ENCODE data around the gene ZFTA. TPM values are rescaled to one million over a fixed set of nuclear protein-coding genes. Genes with fewer than 3 reads are reported as not detected.

Gene ZFTA
- polyA plus RNA-seq, 1 donor (not counting 4 experiments of a cell fraction or from before 2014, with no cell fraction given) = 4.6 TPM

- Histone ChIP-seq H3K27me3 (ENCODE audit: control insufficient read depth, extremely low read depth, insufficient read depth, low read length) (no peaks in the 10 kb centered on the region), H3K4me1 (ENCODE audit: control insufficient read depth, extremely low read depth, insufficient read depth, low read length) (no peaks in the 10 kb centered on the region), H3K27ac (ENCODE audit: control insufficient read depth, insufficient read depth, low read length) (no peak overlapping the region), H3K4me2 (ENCODE audit: control insufficient read depth, extremely low read depth, insufficient read depth, low read depth, low read length) (no peak overlapping the region), H3K9me1 (ENCODE audit: control insufficient read depth, extremely low read depth, insufficient read depth, low read length) (no peaks in the 10 kb centered on the region), H3K79me2 (ENCODE audit: control insufficient read depth, insufficient read depth, low read length) (no peaks in the 10 kb centered on the region), H3K9me3 (ENCODE audit: control insufficient read depth, low read depth, low read length) (no peaks in the 10 kb centered on the region), H3K36me3 (ENCODE audit: control insufficient read depth in 2 of 2, extremely low read depth in 1 of 2, insufficient read depth in 2 of 2, low read length in 2 of 2) (no peaks in the 10 kb centered on the region), H3K9ac (ENCODE audit: control insufficient read depth, extremely low read depth, insufficient read depth, low read length) (no peak overlapping the region), H4K20me1 (ENCODE audit: control insufficient read depth, extremely low read depth, insufficient read depth, low read length) (no peaks in the 10 kb centered on the region), H2AFZ (ENCODE audit: control insufficient read depth, low read length) (peak overlapping the region; percentile 10), H3K4me3 (ENCODE audit: control insufficient read depth in 2 of 3, extremely low read depth in 1 of 3, insufficient read depth in 2 of 3, low read depth in 1 of 3, low read length in 3 of 3) (no peak overlapping the region)
- TF ChIP-seq CTCF (optimal IDR thresholded peaks at IDR 0.05 in 1 of 3, IDR thresholded peaks at IDR 0.05 in 1 of 3, conservative IDR thresholded peaks at IDR 0.05 in 1 of 3; ENCODE audit: extremely low read depth in 1 of 3, insufficient read depth in 2 of 3, low read length in 3 of 3) = no peak
- TF ChIP-seq EZH2 (IDR thresholded peaks at IDR 0.05; ENCODE audit: low read length) = no peak
- FAIRE-seq (no peak), DNase-seq (ENCODE audit: low read depth, low spot score) (no peak)
- dilution Hi-C loops (cut with MboI; ENCODE audit: extremely low pct_ligation_motif_present, low sequenced_read_pairs) = no loop called here
Observed at GRCh38 chr11:63783925-63784592, 15.5 kb upstream of the ZFTA start.

GRCh38 chr11:63782749-63783148 is 14.2 kb upstream of the ZFTA start:
- H3K4me1 ChIP-seq (ENCODE audit: control insufficient read depth, extremely low read depth, insufficient read depth, low read length) = no peaks in the 10 kb centered on the region
- no peak overlapping the region for H3K27ac ChIP-seq (ENCODE audit: control insufficient read depth, insufficient read depth, low read length)
- no peaks in the 10 kb centered on the region for H3K36me3 ChIP-seq (ENCODE audit: control insufficient read depth in 2 of 2, extremely low read depth in 1 of 2, insufficient read depth in 2 of 2, low read length in 2 of 2)
- FAIRE-seq (no peak), DNase-seq (ENCODE audit: low read depth, low spot score) (no peak)
- dilution Hi-C loops (cut with MboI; ENCODE audit: extremely low pct_ligation_motif_present, low sequenced_read_pairs) = no loop called here
- H4K20me1 ChIP-seq (ENCODE audit: control insufficient read depth, extremely low read depth, insufficient read depth, low read length) = no peaks in the 10 kb centered on the region
- no peak overlapping the region for H3K9ac ChIP-seq (ENCODE audit: control insufficient read depth, extremely low read depth, insufficient read depth, low read length)
- no peak overlapping the region for H3K4me2 ChIP-seq (ENCODE audit: control insufficient read depth, extremely low read depth, insufficient read depth, low read depth, low read length)
- no peak overlapping the region for H2AFZ ChIP-seq (ENCODE audit: control insufficient read depth, low read length)
- no peak overlapping the region for H3K4me3 ChIP-seq (ENCODE audit: control insufficient read depth in 2 of 3, extremely low read depth in 1 of 3, insufficient read depth in 2 of 3, low read depth in 1 of 3, low read length in 3 of 3)
- H3K9me1 ChIP-seq (ENCODE audit: control insufficient read depth, extremely low read depth, insufficient read depth, low read length) = no peaks in the 10 kb centered on the region
- no peaks in the 10 kb centered on the region for H3K27me3 ChIP-seq (ENCODE audit: control insufficient read depth, extremely low read depth, insufficient read depth, low read length)
- no peaks in the 10 kb centered on the region for H3K9me3 ChIP-seq (ENCODE audit: control insufficient read depth, low read depth, low read length)
- TF ChIP-seq EZH2 (IDR thresholded peaks at IDR 0.05; ENCODE audit: low read length) (no peak), CTCF (optimal IDR thresholded peaks at IDR 0.05 in 1 of 3, IDR thresholded peaks at IDR 0.05 in 1 of 3, conservative IDR thresholded peaks at IDR 0.05 in 1 of 3; ENCODE audit: extremely low read depth in 1 of 3, insufficient read depth in 2 of 3, low read length in 3 of 3) (no peak)
- H3K79me2 ChIP-seq (ENCODE audit: control insufficient read depth, insufficient read depth, low read length) = no peaks in the 10 kb centered on the region
